Measurements from ENCODE around the gene ST3GAL5. TPM values are rescaled to one million over a fixed set of nuclear protein-coding genes. Genes with fewer than 3 reads are reported as not detected.
A peak's percentile ranks its signal among the peaks of the same experiment; 100 is the strongest.

The ST3GAL5 gene
- total RNA-seq, 4 donors from 2014 or later, result 3.0 to 20.2 (median 13.6) TPM

DNA sequence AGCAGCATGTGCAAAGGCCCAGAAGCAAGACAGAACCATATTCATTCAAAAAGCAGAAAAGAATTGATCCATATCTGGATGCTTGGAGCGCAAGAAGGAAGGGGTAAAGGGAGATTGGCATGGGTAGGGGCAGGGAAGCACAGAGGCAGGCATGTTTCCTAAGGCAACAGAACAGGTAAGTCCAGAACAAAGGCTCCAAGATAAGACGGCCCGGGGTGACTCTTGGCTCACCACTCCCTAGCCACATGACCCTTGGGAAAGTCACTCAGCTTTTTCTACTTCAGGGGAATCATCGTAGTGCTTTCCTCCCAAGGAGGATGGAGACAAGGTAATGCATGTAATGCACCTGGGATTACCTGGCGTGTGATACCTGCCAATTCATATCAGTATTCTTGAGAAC is 37.7 kb upstream of the ST3GAL5 start:
- Histone ChIP-seq H3K27ac (no peak overlapping the region), H3K4me1 (peaks cover 0 to 6% (median 1%) of the 10 kb centered on the region in 4 donors), H3K9me3 (no peaks in the 10 kb centered on the region), H3K27me3 (no peaks in the 10 kb centered on the region), H3K4me3 (no peak overlapping the region), H3K36me3 (no peaks in the 10 kb centered on the region)
- in situ Hi-C loops (cut with MboI; ENCODE audit: low pct_ligation_motif_present in 1 of 4, low pct_unique_long_range_greater_than_20kb in 1 of 4, low sequenced_read_pairs in 3 of 4) (no loop called here), intact Hi-C loops (cut with DNase I; ENCODE audit: low total_unique reads) (no loop called here)
- WGBS, 2 donors (ENCODE audit: low coverage in 1 of 2), result 72 to 100% methylated on average over 1 to 5 of the region's 5 CpGs
- TF ChIP-seq EP300 (IDR thresholded peaks at IDR 0.05; ENCODE audit: low read depth) (no peak), POLR2AphosphoS5 (IDR thresholded peaks at IDR 0.05) (no peak), POLR2A (IDR thresholded peaks at IDR 0.05) (no peak), CTCF (IDR thresholded peaks at IDR 0.05) (no peak)
- DNase-seq, result no peak

GRCh38 chr2:85925216-85925671 is 36.5 kb upstream of the ST3GAL5 start:
- H3K36me3 ChIP-seq, result no peaks in the 10 kb centered on the region
- H3K4me3 ChIP-seq, result no peak overlapping the region
- in situ Hi-C loops (cut with MboI; ENCODE audit: low pct_ligation_motif_present in 1 of 4, low pct_unique_long_range_greater_than_20kb in 1 of 4, low sequenced_read_pairs in 3 of 4) (no loop called here), intact Hi-C loops (cut with DNase I; ENCODE audit: low total_unique reads) (no loop called here)
- no peak for TF ChIP-seq POLR2AphosphoS5 (IDR thresholded peaks at IDR 0.05)
- TF ChIP-seq CTCF (IDR thresholded peaks at IDR 0.05), result no peak
- TF ChIP-seq EP300 (IDR thresholded peaks at IDR 0.05; ENCODE audit: low read depth), result no peak
- no peak for TF ChIP-seq POLR2A (IDR thresholded peaks at IDR 0.05)
- no peak for DNase-seq
- 87 to 100% methylated on average over 1 to 2 of the region's 2 CpGs for WGBS, 2 donors (ENCODE audit: low coverage in 1 of 2)
- H3K27ac ChIP-seq, result peak overlapping the region; percentile 45 to 59 (median 56)
- no peaks in the 10 kb centered on the region for H3K9me3 ChIP-seq
- no peaks in the 10 kb centered on the region for H3K27me3 ChIP-seq
- peaks cover 0 to 14% (median 4%) of the 10 kb centered on the region in 4 donors for H3K4me1 ChIP-seq

GRCh38 chr2:85924522-85924921 is 35.7 kb upstream of the ST3GAL5 start:
- TF ChIP-seq CTCF (IDR thresholded peaks at IDR 0.05) (no peak), POLR2A (IDR thresholded peaks at IDR 0.05) (no peak), EP300 (IDR thresholded peaks at IDR 0.05; ENCODE audit: low read depth) (peak; percentile 68), POLR2AphosphoS5 (IDR thresholded peaks at IDR 0.05) (peak; percentile 52 to 88 (median 74))
- 60% methylated on average over 4 of the region's 4 CpGs; no CpG with 5 or more reads in 1 of the 2 donors for WGBS, 2 donors (ENCODE audit: low coverage in 1 of 2)
- H3K27me3 ChIP-seq, result no peaks in the 10 kb centered on the region
- no peak overlapping the region for H3K4me3 ChIP-seq
- no peaks in the 10 kb centered on the region for H3K9me3 ChIP-seq
- H3K27ac ChIP-seq, result peak overlapping the region; percentile 45 to 68 (median 56)
- no peaks in the 10 kb centered on the region for H3K36me3 ChIP-seq
- H3K4me1 ChIP-seq, result peaks cover 0 to 14% (median 4%) of the 10 kb centered on the region in 4 donors
- DNase-seq, result peak; percentile 34
- intact Hi-C loops (cut with DNase I; ENCODE audit: low total_unique reads) (no loop called here), in situ Hi-C loops (cut with MboI; ENCODE audit: low pct_ligation_motif_present in 1 of 4, low pct_unique_long_range_greater_than_20kb in 1 of 4, low sequenced_read_pairs in 3 of 4) (no loop called here)

DNA sequence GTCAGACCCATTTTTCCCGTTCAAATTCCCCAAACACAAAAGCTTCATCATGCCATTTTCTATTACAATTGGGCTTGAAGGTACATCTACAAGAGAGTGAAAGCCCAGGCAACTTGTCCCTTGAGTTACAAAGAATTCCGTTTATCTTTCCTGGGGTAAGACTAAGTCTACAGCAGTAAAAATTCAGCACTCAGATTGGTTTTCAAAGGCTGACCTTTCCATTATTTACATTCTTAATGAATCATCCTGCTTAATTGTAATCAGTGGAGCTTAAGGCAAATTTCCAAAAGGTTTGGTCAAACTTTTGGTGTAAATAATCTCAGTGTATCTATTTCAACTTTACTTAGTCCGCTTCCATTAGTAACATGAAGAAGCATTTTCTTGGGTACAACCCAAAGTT is 33.4 kb upstream of the ST3GAL5 start:
- WGBS, 2 donors (ENCODE audit: low coverage in 1 of 2), result 78 to 79% methylated on average over 3 of the region's 3 CpGs
- intact Hi-C loops (cut with DNase I; ENCODE audit: low total_unique reads) (no loop called here), in situ Hi-C loops (cut with MboI; ENCODE audit: low pct_ligation_motif_present in 1 of 4, low pct_unique_long_range_greater_than_20kb in 1 of 4, low sequenced_read_pairs in 3 of 4) (no loop called here)
- peak overlapping the region in 3 of 4 donors; percentile 19 to 56 (median 44) for H3K27ac ChIP-seq
- H3K4me1 ChIP-seq, result peaks cover 0 to 14% (median 4%) of the 10 kb centered on the region in 4 donors
- peak in 2 of 3 donors; percentile 30 to 34 for TF ChIP-seq POLR2AphosphoS5 (IDR thresholded peaks at IDR 0.05)
- TF ChIP-seq EP300 (IDR thresholded peaks at IDR 0.05; ENCODE audit: low read depth), result no peak
- H3K36me3 ChIP-seq, result no peaks in the 10 kb centered on the region
- H3K4me3 ChIP-seq, result no peak overlapping the region
- no peak for DNase-seq
- H3K9me3 ChIP-seq, result no peaks in the 10 kb centered on the region
- no peaks in the 10 kb centered on the region for H3K27me3 ChIP-seq

GRCh38 chr2:85921659-85922058 is 32.9 kb upstream of the ST3GAL5 start:
- no peak for TF ChIP-seq CTCF (IDR thresholded peaks at IDR 0.05)
- no peak for TF ChIP-seq POLR2A (IDR thresholded peaks at IDR 0.05)
- no peak for TF ChIP-seq POLR2AphosphoS5 (IDR thresholded peaks at IDR 0.05)
- peaks cover 0 to 14% (median 4%) of the 10 kb centered on the region in 4 donors for H3K4me1 ChIP-seq
- H3K27ac ChIP-seq, result peak overlapping the region; percentile 19 to 56 (median 38)
- 49% methylated on average over 5 of the region's 5 CpGs for WGBS, 2 donors (ENCODE audit: low coverage in 1 of 2)
- H3K36me3 ChIP-seq, result no peaks in the 10 kb centered on the region
- intact Hi-C loops (cut with DNase I; ENCODE audit: low total_unique reads) (no loop called here), in situ Hi-C loops (cut with MboI; ENCODE audit: low pct_ligation_motif_present in 1 of 4, low pct_unique_long_range_greater_than_20kb in 1 of 4, low sequenced_read_pairs in 3 of 4) (no loop called here)
- no peaks in the 10 kb centered on the region for H3K27me3 ChIP-seq
- no peaks in the 10 kb centered on the region for H3K9me3 ChIP-seq
- no peak for DNase-seq
- no peak overlapping the region for H3K4me3 ChIP-seq
